Measurements from ENCODE around the gene A2ML1. TPM values are rescaled to one million over a fixed set of nuclear protein-coding genes. Genes with fewer than 3 reads are reported as not detected.
A peak's percentile ranks its signal among the peaks of the same experiment; 100 is the strongest.

A2ML1 gene
- total RNA-seq (1 to 10 TPM in 1 of 5 donors, under 1 TPM in 1, not detected in 3; under 0.01 to 1.7 TPM), polyA plus RNA-seq (10 to 100 TPM in 1 of 3 donors, under 1 TPM in 1, not detected in 1; 0.46 to 92.0 TPM)
- long read RNA-seq, donor 1: 0 reads
- long read RNA-seq, donor 2: 0 reads
- long read RNA-seq, donor 3: 0 reads
- long read RNA-seq, donor 4: 0 reads
- long read RNA-seq, donor 5: 0 reads
- long read RNA-seq, donor 6: 0 reads
- long read RNA-seq, donor 7: 0 reads
- long read RNA-seq, donor 8: 0 reads
- long read RNA-seq, donor 9: 0 reads
- long read RNA-seq, donor 10: 0 reads

DNA sequence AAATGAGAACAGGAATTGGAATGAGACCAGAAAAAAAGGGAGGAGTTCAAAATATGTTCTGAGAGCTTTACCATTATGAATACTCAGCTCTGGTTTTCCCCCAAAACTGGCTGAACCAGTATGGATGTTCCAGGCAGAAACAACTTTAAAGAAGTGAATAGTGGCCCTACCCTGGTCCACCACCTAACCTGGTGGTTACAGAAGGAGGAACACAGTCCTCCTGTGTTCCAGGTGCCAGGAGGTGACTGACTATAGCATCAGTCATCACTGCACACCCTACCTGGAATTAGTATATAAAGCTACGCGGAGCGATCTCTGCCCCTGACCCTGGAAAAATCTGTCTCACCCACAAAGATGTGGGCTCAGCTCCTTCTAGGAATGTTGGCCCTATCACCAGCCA is at the start of gene A2ML1:
TSS of gene A2ML1 (plus strand) at position 324 of the 400 bp plus-strand sequence. CDS start at position 355, 31 bp downstream.
- no peaks in the 10 kb centered on the region for H3K36me3 ChIP-seq
- H3K4me3 ChIP-seq: no peak within 1 kb of the TSS
- no peaks in the 10 kb centered on the region for H3K27me3 ChIP-seq
- H3K4me1 ChIP-seq: peaks cover 0 to 14% (median 0%) of the 10 kb centered on the region in 4 donors
- DNase-seq: no peak
- intact Hi-C loops (cut with DNase I; ENCODE audit: low total_unique reads): loop anchor here (5.0 kb wide), 1 partner anchor 140 kb away; no protein-coding TSS in a partner anchor
- no peak within 1 kb of the TSS for H3K27ac ChIP-seq
- no peak for TF ChIP-seq EP300 (IDR thresholded peaks at IDR 0.05)
- TF ChIP-seq, protein P1, sequence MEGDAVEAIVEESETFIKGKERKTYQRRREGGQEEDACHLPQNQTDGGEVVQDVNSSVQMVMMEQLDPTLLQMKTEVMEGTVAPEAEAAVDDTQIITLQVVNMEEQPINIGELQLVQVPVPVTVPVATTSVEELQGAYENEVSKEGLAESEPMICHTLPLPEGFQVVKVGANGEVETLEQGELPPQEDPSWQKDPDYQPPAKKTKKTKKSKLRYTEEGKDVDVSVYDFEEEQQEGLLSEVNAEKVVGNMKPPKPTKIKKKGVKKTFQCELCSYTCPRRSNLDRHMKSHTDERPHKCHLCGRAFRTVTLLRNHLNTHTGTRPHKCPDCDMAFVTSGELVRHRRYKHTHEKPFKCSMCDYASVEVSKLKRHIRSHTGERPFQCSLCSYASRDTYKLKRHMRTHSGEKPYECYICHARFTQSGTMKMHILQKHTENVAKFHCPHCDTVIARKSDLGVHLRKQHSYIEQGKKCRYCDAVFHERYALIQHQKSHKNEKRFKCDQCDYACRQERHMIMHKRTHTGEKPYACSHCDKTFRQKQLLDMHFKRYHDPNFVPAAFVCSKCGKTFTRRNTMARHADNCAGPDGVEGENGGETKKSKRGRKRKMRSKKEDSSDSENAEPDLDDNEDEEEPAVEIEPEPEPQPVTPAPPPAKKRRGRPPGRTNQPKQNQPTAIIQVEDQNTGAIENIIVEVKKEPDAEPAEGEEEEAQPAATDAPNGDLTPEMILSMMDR (IDR thresholded peaks at IDR 0.05): no peak
- no peak for TF ChIP-seq POLR2A (IDR thresholded peaks at IDR 0.05)
- no peak for TF ChIP-seq POLR2AphosphoS5 (IDR thresholded peaks at IDR 0.05)
- 81 to 99% (median 94%) methylated on average over 3 of the region's 3 CpGs for WGBS, 5 donors
- H3K9me3 ChIP-seq: no peaks in the 10 kb centered on the region

DNA sequence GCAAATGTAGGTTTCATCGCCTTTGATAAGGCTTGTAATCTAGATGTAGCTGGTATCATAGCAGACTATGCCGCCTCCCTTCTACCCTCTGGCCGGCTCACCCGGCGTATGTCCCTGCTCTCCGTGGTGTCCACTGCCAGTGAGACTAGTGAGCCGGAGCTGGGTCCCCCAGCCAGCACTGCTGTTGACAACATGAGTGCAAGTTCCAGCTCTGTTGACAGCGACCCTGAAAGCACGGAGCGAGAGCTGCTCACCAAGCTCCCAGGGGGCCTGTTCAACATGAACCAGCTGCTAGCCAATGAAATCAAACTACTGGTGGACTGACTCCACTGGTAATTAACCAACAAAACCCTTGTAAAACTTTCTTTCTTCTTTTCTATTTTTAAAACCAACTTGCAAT is 49.0 kb upstream of the A2ML1 start:
- H3K27me3 ChIP-seq: no peaks in the 10 kb centered on the region
- no peaks in the 10 kb centered on the region for H3K9me3 ChIP-seq
- H3K4me1 ChIP-seq: no peaks in the 10 kb centered on the region
- DNase-seq: peak in 1 of 2 donors; percentile 6
- peaks cover 6 to 23% (median 12%) of the 10 kb centered on the region in 4 donors for H3K36me3 ChIP-seq
- TF ChIP-seq EP300 (IDR thresholded peaks at IDR 0.05) (no peak), POLR2A (IDR thresholded peaks at IDR 0.05) (no peak), POLR2AphosphoS5 (IDR thresholded peaks at IDR 0.05) (no peak)
- TF ChIP-seq, protein P1 (IDR thresholded peaks at IDR 0.05): no peak
- intact Hi-C loops (cut with DNase I; ENCODE audit: low total_unique reads): no loop called here
- no peak overlapping the region for H3K27ac ChIP-seq
- no peak overlapping the region for H3K4me3 ChIP-seq
- WGBS, 5 donors: 85 to 94% (median 89%) methylated on average over 10 of the region's 10 CpGs

DNA sequence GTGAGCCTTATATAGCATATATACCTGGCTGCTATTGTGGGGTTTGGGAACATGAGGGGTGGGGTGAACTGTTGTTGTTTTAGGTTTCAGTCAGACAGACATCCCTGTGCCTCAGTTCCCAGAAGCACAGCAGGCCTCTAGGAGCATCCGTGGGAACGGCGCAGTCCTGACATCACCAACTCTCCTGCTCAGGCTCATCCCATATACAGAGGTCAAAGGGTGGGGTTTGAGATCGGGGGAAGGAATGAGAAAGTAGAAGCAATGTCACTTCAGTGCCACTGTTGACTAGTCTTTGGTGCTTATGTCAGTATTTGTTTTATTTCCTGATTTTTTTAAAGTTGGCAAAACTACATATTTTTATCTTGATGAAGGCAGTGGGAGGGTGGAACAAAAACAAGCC is 43.1 kb upstream of the A2ML1 start:
- no peaks in the 10 kb centered on the region for H3K9me3 ChIP-seq
- no peaks in the 10 kb centered on the region for H3K27me3 ChIP-seq
- H3K4me3 ChIP-seq: no peak overlapping the region
- WGBS, 5 donors: 74 to 81% (median 78%) methylated on average over 4 of the region's 4 CpGs
- peaks cover 0 to 14% (median 0%) of the 10 kb centered on the region in 4 donors for H3K4me1 ChIP-seq
- no peak for DNase-seq
- no peak for TF ChIP-seq POLR2A (IDR thresholded peaks at IDR 0.05)
- TF ChIP-seq, protein P1 (IDR thresholded peaks at IDR 0.05): no peak
- no peak for TF ChIP-seq POLR2AphosphoS5 (IDR thresholded peaks at IDR 0.05)
- TF ChIP-seq EP300 (IDR thresholded peaks at IDR 0.05): no peak
- peaks cover 0 to 16% (median 14%) of the 10 kb centered on the region in 4 donors for H3K36me3 ChIP-seq
- no peak overlapping the region for H3K27ac ChIP-seq
- intact Hi-C loops (cut with DNase I; ENCODE audit: low total_unique reads): no loop called here

DNA sequence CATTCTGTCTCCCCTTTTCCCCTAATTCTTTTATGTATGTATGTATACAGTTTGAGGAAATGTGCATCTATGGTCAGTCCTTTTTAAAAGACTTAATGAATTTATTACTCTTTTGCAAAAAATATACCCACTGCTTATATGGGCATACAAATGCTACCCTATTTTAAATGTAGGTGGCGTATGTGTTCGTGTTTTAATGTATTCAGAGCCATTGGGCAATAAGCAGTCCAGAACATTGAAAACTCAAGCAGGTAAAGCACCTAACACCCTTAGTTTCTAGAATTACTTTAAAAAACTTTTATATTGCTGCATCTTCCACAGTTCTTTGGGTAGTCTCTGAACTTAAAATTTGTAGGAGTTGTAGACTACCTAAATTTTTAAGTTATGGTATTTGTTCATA is 42.6 kb upstream of the A2ML1 start:
- no peak for TF ChIP-seq POLR2A (IDR thresholded peaks at IDR 0.05)
- TF ChIP-seq, protein P1 (IDR thresholded peaks at IDR 0.05): no peak
- TF ChIP-seq POLR2AphosphoS5 (IDR thresholded peaks at IDR 0.05): no peak
- no peak for TF ChIP-seq EP300 (IDR thresholded peaks at IDR 0.05)
- no peak for DNase-seq
- Histone ChIP-seq H3K27me3 (no peaks in the 10 kb centered on the region), H3K27ac (no peak overlapping the region), H3K4me1 (peaks cover 0 to 14% (median 0%) of the 10 kb centered on the region in 4 donors), H3K36me3 (peaks cover 0 to 16% (median 12%) of the 10 kb centered on the region in 4 donors), H3K9me3 (no peaks in the 10 kb centered on the region), H3K4me3 (no peak overlapping the region)
- whole genome bisulfite sequencing, 5 donors: 82 to 93% (median 92%) methylated on average over 2 of the region's 2 CpGs
- intact Hi-C loops (cut with DNase I; ENCODE audit: low total_unique reads): no loop called here
